Measurements from ENCODE around the gene CBFB. TPM values are rescaled to one million over a fixed set of nuclear protein-coding genes. Genes with fewer than 3 reads are reported as not detected.

Gene CBFB
- total RNA-seq, 1 experiment from 2014 or later: 50.6 TPM

- no peak overlapping the region for H3K4me3 ChIP-seq (ENCODE audit: low read length)
- no peak overlapping the region for H3K9ac ChIP-seq (ENCODE audit: low read length)
- peaks cover 5% of the 10 kb centered on the region; the same call in 1 of the 2 replicates for H3K36me3 ChIP-seq (ENCODE audit: low read depth, low read length)
- BruUV-seq (replicated peaks): no TSS peak
- no peak overlapping the region for H3K27ac ChIP-seq (ENCODE audit: low read length)
- no peak for ATAC-seq
- H2AFZ ChIP-seq (ENCODE audit: low read length): no peak overlapping the region
- TF ChIP-seq CTCF (conservative IDR thresholded peaks at IDR 0.05; ENCODE audit: low read depth, low read length) (no peak), EZH2 (IDR thresholded peaks at IDR 0.05; ENCODE audit: low read length, unreplicated experiment) (no peak), EZH2phosphoT487 (IDR thresholded peaks at IDR 0.05; ENCODE audit: borderline replicate concordance, low read length) (no peak)
- H3K4me2 ChIP-seq (ENCODE audit: low read length): no peak overlapping the region
- no peaks in the 10 kb centered on the region for H3K27me3 ChIP-seq (ENCODE audit: low read length)
- ChIA-PET POLR2A (ENCODE audit: unreplicated experiment) (no interaction called here), CTCF (no interaction called here)
- no peak for DNase-seq
- H3F3A ChIP-seq (ENCODE audit: low read length, unreplicated experiment): no peaks in the 10 kb centered on the region
- no peaks in the 10 kb centered on the region for H3K79me2 ChIP-seq (ENCODE audit: low read length)
- no peaks in the 10 kb centered on the region for H3K9me2 ChIP-seq (replicated peaks; ENCODE audit: low read length)
- H4K20me1 ChIP-seq (ENCODE audit: low read length): no peaks in the 10 kb centered on the region
- intact Hi-C loops (cut with micrococcal nuclease): no loop called here
- no peaks in the 10 kb centered on the region for H3K9me3 ChIP-seq (ENCODE audit: low read length)
- H3K4me1 ChIP-seq (ENCODE audit: insufficient read depth, low read length): no peaks in the 10 kb centered on the region
Observed at GRCh38 chr16:67075331-67075730, 46.4 kb downstream of the CBFB start.

- no peak for TF ChIP-seq EZH2 (IDR thresholded peaks at IDR 0.05; ENCODE audit: low read length, unreplicated experiment)
- no peak for TF ChIP-seq CTCF (conservative IDR thresholded peaks at IDR 0.05; ENCODE audit: low read depth, low read length)
- no peak for TF ChIP-seq EZH2phosphoT487 (IDR thresholded peaks at IDR 0.05; ENCODE audit: borderline replicate concordance, low read length)
- ATAC-seq (no peak), DNase-seq (no peak)
- H3F3A ChIP-seq (ENCODE audit: low read length, unreplicated experiment): no peaks in the 10 kb centered on the region
- no TSS peak for BruUV-seq (replicated peaks)
- no peak overlapping the region for H3K9ac ChIP-seq (ENCODE audit: low read length)
- H3K4me1 ChIP-seq (ENCODE audit: insufficient read depth, low read length): no peaks in the 10 kb centered on the region
- no peaks in the 10 kb centered on the region for H3K9me2 ChIP-seq (replicated peaks; ENCODE audit: low read length)
- no peaks in the 10 kb centered on the region for H3K9me3 ChIP-seq (ENCODE audit: low read length)
- peaks cover 4% of the 10 kb centered on the region; the same call in 1 of the 2 replicates for H3K36me3 ChIP-seq (ENCODE audit: low read depth, low read length)
- no peak overlapping the region for H3K4me3 ChIP-seq (ENCODE audit: low read length)
- H3K27me3 ChIP-seq (ENCODE audit: low read length): no peaks in the 10 kb centered on the region
- ChIA-PET POLR2A (ENCODE audit: unreplicated experiment) (no interaction called here), CTCF (no interaction called here)
- H3K4me2 ChIP-seq (ENCODE audit: low read length): no peak overlapping the region
- intact Hi-C loops (cut with micrococcal nuclease): no loop called here
- no peaks in the 10 kb centered on the region for H3K79me2 ChIP-seq (ENCODE audit: low read length)
- H3K27ac ChIP-seq (ENCODE audit: low read length): no peak overlapping the region
- no peak overlapping the region for H2AFZ ChIP-seq (ENCODE audit: low read length)
- H4K20me1 ChIP-seq (ENCODE audit: low read length): no peaks in the 10 kb centered on the region
Observed at GRCh38 chr16:67077871-67078270, 48.9 kb downstream of the CBFB start.

- no peaks in the 10 kb centered on the region for H3F3A ChIP-seq (ENCODE audit: low read length, unreplicated experiment)
- H3K27ac ChIP-seq (ENCODE audit: low read length): no peak overlapping the region
- intact Hi-C loops (cut with micrococcal nuclease): no loop called here
- H3K79me2 ChIP-seq (ENCODE audit: low read length): no peaks in the 10 kb centered on the region
- H2AFZ ChIP-seq (ENCODE audit: low read length): no peak overlapping the region
- H3K4me1 ChIP-seq (ENCODE audit: insufficient read depth, low read length): no peaks in the 10 kb centered on the region
- no peaks in the 10 kb centered on the region for H4K20me1 ChIP-seq (ENCODE audit: low read length)
- TF ChIP-seq EZH2phosphoT487 (IDR thresholded peaks at IDR 0.05; ENCODE audit: borderline replicate concordance, low read length) (no peak), EZH2 (IDR thresholded peaks at IDR 0.05; ENCODE audit: low read length, unreplicated experiment) (no peak), CTCF (conservative IDR thresholded peaks at IDR 0.05; ENCODE audit: low read depth, low read length) (no peak)
- no peak overlapping the region for H3K4me3 ChIP-seq (ENCODE audit: low read length)
- no peak overlapping the region for H3K4me2 ChIP-seq (ENCODE audit: low read length)
- no peaks in the 10 kb centered on the region for H3K9me3 ChIP-seq (ENCODE audit: low read length)
- no peaks in the 10 kb centered on the region for H3K36me3 ChIP-seq (ENCODE audit: low read depth, low read length)
- no peak overlapping the region for H3K9ac ChIP-seq (ENCODE audit: low read length)
- ATAC-seq (no peak), DNase-seq (no peak)
- no peaks in the 10 kb centered on the region for H3K9me2 ChIP-seq (replicated peaks; ENCODE audit: low read length)
- ChIA-PET CTCF (interaction anchor here (0.7 kb wide), 1 partner anchor 252 kb away, joined by 3 read pairs; the partner anchor contains the start of gene NAE1), POLR2A (ENCODE audit: unreplicated experiment) (no interaction called here)
- no peaks in the 10 kb centered on the region for H3K27me3 ChIP-seq (ENCODE audit: low read length)
- no TSS peak for BruUV-seq (replicated peaks)
Observed at GRCh38 chr16:67082100-67082499, 53.2 kb downstream of the CBFB start.

All from PC-3 (cell line).